Ramos (cell line): ENCODE data around the gene REEP1.

Source experiments
- in situ Hi-C: fragments of 300-500 bp; cut with MboI; formaldehyde crosslinking; loops from one replicate; pipeline ENCODE4 v1.14.3; 2022; ENCODE audit warnings: low sequenced_read_pairs; ENCODE audit not compliant: unreplicated experiment

The REEP1 gene

DNA sequence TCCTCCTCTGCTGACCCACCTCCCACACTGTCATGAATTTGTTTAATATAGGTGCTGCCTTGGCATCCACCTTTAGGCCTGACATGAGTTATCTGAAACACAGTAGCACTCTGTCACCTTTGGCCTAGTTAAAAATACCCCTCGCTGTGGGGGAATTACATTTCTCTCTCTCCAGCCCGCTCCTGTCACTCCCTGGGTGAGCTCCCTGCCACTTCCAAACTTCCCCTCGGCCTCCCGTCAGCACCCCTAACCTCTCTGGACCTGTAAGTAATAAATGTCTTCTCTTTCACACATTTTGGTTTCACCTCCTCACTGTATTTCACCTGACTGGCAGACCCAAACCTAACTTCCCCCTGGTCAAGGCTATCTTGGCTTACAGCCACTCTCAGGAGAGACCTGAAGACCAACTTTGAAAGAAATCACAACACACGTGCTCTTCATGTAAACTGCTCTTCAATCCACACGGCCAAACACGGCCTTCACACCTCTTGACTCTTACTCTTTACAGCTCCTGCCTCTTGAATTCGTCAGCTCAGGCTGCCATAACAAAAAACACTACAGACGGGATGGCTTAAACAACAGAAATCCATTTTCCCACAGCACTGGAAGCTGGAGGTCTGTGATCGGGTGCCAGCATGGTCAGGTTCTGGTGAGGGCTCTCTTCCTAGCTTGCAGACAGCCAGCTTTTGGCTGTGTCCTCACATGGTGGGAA, 28.3 kb downstream of the REEP1 start:
- in situ Hi-C loops, result no loop called here

DNA sequence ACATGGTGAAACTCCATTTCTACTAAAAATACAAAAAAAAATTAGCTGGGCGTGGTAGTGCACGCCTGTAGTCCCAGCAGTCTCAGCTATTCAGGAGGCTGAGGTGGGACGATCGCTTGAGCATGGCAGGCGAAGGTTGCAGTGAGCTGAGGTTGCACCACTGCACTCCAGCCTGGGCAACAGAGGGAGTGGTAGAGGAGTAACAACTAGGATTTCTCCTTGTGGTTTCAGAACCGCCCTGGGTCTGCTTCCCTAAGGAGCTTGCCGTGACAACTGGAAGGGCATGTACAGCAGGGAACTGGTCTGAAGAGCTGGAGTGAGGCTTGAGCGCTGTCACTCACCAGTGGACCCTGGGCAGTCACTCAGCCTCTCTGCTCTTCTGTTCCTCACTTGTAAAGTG, 29.1 kb downstream of the REEP1 start:
- in situ Hi-C loops, result no loop called here

- in situ Hi-C loops, result no loop called here
Measured at GRCh38 chr2:86307431-86307830, 30.0 kb downstream of the REEP1 start.

DNA sequence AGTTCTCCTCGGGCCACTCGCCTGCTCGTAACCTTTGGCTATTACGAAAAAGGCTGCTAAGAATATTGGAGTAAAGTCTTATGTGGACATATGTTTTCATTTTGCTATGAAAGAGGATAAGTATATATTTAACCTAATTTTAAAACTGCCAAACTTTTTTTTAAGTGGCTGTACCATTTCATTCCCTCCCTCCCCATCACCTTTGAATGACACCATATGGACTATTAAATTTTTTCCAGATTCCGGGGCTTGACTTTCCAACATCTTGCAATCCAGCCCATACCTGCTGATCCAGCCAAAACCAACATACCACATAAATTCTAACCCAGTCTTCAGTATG, 31.5 kb downstream of the REEP1 start:
- in situ Hi-C loops, result no loop called here

DNA sequence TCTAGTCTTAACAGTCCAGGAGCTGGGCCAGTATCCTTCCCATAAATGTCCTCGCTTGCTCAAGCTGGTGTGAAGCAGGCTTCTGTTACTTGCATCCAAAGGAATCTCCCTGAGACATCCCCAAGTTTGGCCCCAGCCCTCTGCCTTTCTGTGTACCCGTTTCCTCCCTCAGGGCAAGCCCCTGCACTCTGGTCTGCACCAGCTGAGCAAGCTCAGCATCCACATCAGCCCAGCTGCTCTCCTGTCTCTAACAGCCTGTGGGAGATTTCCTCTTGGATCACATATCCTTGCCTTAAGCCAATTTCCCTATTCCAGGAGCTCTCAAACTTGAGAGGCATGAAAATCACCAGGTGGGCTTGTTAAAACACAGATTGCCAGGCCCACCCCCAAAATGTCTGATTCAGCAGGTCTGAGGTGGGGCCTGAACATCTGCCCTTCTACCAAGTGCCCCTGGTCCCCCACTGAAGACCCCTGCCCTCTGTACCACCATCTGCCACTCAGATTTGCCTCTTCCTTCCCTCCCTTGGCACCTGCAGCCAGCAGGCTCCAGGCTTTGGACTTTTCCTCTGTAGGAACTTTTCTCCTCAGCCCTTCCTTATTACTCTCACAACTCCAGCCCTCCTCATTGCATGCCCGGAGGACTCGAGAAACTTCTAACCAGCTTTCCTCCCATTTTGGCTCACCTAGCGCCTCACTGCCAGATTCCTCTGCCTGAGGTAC, 32.1 kb downstream of the REEP1 start:
- in situ Hi-C loops, result no loop called here

DNA sequence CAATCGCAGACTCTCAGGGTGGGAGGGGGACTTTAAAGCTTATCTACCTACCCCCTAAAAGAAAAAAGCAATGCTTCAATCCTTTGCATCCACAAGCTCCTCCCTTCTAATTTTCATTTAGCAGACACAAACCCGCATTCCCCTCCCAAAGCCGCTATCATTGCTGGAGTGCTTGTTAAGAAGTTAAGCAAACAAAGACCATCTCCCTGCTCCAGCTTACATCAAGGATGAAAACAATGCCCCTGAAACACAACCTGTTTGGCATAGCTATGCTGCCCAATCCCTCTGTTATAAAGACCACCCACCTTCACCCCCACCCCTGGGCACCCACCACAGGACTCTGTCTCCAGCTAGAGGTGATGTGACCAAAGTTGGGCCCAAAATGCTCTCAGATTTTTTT, 33.0 kb downstream of the REEP1 start:
- in situ Hi-C loops, result no loop called here

GRCh38 chr2:86302320-86302719, 35.1 kb downstream of the REEP1 start:
- in situ Hi-C loops, result no loop called here

DNA sequence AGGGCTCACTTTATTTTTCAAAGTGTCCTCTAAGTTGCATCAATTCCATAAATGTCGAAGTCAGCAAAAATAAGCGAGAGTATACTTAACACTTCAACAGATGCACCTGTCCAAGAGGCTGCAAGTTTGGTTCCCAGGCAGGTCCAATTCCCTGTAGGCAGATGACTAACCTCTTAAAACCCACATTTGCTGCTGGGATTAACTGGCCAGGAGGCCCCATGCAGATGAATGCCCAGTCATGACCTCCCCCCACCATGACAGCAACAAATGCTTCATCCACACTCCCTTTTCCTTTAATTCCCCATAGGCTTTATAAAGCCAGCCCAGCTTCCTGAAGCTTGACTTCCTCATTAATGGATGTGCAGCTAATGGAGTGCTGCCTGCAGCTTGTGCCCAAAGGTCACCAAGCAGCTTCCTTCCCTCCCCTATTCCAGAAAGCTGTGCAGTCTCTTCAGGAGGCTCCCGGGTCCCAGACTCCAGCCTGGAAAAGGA, 35.7 kb downstream of the REEP1 start:
- in situ Hi-C loops, result no loop called here

GRCh38 chr2:86301009-86301408, 36.4 kb downstream of the REEP1 start:
- in situ Hi-C loops, result no loop called here

GRCh38 chr2:86300496-86300895, 36.9 kb downstream of the REEP1 start:
- in situ Hi-C loops, result no loop called here

DNA sequence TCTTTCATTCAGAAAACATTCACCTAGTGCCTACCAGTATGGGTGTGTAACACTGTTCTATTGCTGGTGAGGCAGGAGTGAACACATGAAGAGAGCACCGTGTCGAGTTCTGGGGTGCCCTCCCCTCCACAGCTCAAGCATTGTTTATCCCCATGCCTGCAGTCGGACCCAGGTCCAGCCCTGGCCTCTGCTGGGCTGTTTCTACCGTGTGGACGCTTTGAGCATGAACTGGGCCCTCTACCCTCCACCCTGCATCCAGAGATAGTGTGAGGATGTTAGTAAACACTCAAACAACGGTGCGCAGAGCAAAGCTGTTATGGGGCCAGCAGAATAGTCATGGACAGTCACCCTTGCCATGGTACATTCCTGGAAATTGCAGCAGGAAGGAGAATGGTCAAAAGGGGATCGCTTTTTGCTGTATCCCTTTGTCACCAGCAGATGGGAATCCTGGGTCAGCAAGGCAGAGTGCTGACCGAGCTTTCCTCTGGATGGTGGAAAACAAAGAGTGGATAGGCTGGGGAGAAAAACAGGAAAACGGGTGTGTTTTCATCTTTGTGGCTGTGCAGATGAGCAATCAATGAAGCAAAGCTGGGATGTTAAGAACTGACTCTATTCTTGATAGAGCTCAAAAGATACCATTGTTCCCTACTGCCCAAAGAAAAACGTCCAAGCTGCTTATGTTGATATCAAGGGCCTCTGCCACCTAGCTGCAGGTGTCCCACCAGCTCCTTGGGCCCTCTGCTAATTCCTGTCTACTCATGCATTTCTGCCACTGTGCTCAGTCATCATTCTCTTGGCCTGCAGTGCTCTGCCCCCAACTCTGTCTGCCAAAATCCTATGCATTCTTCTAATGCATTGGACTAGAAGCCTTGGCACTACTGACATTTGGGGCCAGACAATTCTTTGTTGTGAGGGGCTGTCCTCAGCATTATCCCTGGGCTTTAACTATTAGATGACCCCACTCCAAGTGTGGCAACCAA, 38.7 kb downstream of the REEP1 start:
- in situ Hi-C loops, result no loop called here

DNA sequence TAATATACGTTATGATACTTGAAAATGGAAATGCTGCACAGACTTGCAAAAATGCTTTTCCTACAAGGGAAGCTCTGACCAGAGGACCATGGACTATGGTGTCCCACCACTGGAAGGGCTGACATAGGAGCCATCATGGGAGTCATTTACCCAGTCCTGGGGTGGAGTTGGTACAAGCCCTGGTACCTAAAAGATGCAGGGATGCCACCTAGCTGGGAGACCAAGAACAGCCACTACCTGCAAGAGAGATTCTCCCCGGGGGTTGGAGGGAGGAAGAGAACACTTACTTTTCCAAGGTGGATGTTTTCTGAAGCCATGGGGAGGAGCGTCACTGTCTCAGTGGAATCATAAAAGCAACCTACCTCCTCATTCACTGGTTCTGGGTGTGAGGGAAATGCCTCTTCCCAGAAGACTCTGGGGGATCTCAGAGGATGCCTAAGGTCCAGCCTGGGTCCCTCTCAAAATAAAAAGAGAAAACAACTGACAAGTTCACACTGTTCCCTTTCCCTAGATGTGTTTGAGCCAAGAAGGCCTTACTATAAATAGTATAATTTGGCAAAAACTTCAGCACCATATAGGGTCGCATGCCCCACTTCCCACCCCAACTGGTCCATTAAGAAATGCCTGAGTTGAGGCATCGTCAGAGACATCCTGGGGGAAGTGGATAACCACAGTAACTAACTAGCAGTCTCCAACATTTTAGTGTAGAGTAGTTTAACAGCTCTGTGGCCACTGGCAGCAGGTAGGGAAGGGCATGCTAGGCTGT, 39.9 kb downstream of the REEP1 start:
- in situ Hi-C loops, result no loop called here

DNA sequence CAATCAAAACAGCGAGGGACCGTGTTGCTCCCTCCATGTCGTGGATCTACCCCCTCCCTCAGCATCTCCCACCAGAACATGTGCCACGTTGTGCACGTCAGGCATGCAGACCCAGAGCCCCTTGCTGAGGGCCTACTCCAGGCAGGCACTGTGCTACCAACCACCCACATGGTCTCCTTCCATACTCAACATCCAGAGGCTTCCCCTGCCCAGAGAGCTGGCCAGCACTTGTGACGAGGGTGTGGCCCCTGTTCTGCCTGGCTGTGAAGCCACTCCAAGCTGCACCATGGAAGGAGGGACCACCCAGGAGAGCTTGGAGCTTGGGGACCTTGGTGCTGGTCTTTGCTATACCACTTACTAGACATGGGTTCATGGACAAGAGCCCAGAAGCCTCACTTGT, 40.5 kb downstream of the REEP1 start:
- in situ Hi-C loops, result no loop called here

DNA sequence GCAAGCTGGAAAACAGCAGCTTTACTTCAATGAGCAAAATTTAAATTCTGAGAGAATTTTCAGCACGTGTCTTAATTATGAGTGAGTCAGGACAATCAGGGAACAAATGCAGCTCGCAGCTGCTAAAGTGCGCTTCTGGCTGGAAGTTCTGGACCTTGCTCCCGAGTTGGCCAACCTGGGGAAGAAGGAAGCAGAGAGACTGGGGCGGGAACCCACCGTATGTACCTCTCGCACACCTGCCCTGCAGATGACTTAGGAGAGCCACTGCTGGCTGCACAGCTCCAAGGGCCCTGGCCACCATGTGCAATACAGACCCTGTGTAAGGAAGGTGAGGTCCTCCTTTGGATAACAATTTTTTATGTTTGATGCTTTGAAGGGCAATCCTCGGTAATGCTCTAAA, 42.4 kb downstream of the REEP1 start:
- in situ Hi-C loops, result no loop called here

- in situ Hi-C loops, result no loop called here
Measured at GRCh38 chr2:86293612-86294011, 43.8 kb downstream of the REEP1 start.

DNA sequence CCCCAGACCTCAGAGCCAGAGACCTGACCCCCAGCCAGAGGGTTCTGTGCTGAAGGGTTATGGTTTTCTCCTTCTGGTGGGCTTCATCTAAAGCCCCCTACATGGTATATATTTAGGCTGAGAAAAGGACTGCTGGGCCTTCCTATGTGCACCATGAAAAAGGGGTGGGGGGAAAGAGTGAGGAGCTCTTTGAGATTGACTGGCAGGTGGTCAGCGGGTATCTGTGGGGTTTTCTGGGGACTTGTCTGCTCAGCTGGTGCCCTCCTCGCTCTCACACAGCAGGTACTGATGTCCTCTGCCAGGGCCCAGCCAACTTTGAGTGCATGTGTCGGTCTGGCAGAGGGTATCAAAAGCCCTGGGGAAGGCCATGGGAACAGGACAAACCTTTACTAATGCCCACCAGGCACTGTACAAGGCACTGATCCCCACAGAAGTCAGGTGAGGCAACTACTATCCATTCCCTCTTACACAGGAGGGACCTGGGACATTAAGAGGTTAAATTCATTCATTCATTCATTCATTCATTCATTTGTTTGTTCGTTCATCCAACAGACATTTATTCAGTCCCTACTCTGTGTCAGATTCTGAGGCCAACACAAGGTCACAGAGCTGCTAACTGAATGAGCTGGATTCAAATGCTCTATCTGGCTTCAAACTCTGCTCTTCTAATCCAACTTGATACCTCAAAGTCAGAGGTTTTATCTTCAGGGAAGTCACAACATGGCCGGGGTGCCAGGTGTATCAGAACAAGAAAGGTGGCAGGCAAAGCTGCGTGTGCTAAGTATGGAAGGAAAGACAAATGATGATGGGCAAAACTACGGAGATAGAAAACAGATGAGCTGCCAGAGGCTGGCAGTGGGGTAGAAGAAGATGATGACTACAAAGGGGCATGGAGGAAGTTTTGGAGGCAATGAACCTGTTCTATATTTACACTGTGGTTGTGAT, 44.6 kb downstream of the REEP1 start:
- in situ Hi-C loops, result no loop called here

DNA sequence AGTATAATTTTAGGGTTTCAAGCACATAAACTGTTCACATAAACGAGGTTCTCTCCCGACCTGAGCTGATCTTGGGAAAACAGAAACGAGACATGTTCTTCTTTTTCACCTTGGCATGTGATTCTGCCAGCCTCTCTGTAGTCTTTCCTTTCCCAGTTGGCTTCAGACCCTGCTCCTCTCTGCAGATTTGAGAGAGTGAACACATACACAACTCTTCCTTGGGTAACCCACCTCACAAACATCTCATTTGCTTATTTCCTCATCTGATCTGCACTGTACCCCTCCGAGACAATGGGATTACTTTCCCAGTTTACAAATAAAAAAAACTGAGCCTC, 46.1 kb downstream of the REEP1 start:
- in situ Hi-C loops, result no loop called here

DNA sequence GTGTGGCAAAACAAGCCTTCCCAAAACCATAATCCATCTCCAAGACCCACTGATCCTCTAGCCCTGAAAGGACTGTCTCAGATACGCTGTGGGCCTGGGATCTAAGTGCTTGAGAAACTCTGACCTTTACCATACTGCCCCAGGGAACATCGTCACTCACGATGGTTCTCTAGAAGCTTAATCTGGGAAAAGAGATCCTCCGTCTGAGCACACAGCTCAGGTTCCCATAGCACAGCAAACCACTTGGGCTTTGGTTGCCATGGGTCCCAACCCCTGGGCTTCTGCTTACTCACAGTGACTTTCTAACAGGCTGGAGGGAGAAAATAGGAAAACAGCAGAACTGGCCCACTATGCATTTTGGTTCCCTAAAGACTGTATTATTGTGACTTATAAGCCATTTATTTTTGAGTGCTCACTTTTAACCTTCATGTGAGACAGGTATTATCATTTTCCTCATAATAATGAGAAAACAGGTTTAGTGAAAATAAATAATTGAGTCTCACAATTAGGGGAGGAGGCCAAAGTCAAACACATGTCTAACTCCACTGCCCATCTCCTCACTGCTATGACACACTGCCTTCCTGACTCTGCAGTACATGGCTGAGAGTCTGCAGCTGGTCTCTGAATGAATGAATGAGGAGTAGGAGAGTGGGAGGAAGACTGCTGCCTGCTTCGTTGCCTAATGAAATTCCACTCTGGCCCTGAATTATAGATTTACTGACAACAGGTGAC, 46.7 kb downstream of the REEP1 start:
- in situ Hi-C loops, result no loop called here

DNA sequence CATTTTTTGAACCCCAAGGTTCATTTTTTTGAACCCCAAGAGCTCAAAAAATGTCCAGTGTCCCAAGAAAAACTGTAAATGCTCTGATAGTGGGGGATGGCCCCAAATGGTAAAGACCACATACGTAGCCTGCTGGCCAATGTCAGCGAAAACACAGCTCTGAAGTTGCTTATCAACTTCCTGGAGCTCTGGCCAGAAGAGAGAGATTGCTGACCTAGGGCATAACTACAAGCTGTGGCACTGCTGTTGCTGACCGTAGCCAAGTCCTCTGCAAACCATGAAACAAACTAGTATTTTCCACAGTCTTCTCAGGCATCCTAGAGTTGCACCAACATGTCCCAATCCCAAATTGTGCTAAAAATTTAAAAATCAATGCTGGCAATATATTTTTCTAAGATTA, 50.9 kb downstream of the REEP1 start:
- in situ Hi-C loops, result no loop called here
